Upper lobe of left lung (tissue), 4 donors: ENCODE measurements around the gene TBCK.

ENCODE experiments used
- EP300 ChIP-seq, 4 donors: sonication (generic); formaldehyde crosslinking; IDR thresholded peaks; one replicate each; pipeline ENCODE4 v1.5.1; 2017; ENCODE audit warnings: antibody characterized with exemption in 4 of 4, control low read depth in 2 of 4
- POLR2A ChIP-seq, 4 donors: fragments of 450-650 bp; IDR thresholded peaks; one replicate each; pipeline ENCODE4 v1.5.1; 2016 to 2017; ENCODE audit warnings: antibody characterized with exemption in 4 of 4, mild to moderate bottlenecking in 2 of 4
- POLR2AphosphoS5 ChIP-seq, 2 donors: sonication (generic); formaldehyde crosslinking; IDR thresholded peaks; one replicate each; pipeline ENCODE4 v1.5.1; 2017; ENCODE audit warnings: antibody characterized with exemption in 2 of 2
- TF ChIP-seq, protein P1 (sequence below), 6 experiments: fragments of 450-650 bp in 4 of 6; fragments of 200-600 bp in 2 of 6; sonication (generic) in 2 of 6; IDR thresholded peaks; one replicate each; pipeline ENCODE4 v1.5.1; 2016 to 2019; ENCODE audit warnings: antibody characterized with exemption in 6 of 6

DNA sequence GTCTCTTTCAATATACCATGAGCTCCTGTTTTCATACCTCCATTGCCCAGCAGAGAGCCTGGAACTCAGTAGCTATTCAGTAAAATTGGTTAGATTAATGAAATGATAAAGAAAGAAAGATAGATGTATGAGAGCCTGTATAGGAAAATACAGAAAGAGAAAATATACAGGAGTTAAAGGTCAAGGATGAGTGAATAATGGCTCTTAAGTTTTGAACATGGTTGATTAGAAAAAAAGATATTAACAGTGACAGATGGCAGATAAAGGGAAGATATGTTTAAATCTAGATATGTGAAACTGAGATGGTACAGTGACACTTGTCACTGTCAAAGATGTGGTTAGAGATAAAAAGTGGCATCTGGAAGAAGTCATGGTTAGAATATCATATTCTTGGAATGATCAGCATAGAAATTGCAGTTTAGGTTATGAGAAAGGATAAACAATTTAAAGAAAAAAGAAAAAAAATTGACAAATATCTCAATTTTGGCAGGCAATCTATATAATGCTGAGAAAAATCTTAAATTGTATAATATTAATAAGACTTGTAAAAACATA lies 179.2 kb downstream of the TBCK start:
- TF ChIP-seq, protein P1, sequence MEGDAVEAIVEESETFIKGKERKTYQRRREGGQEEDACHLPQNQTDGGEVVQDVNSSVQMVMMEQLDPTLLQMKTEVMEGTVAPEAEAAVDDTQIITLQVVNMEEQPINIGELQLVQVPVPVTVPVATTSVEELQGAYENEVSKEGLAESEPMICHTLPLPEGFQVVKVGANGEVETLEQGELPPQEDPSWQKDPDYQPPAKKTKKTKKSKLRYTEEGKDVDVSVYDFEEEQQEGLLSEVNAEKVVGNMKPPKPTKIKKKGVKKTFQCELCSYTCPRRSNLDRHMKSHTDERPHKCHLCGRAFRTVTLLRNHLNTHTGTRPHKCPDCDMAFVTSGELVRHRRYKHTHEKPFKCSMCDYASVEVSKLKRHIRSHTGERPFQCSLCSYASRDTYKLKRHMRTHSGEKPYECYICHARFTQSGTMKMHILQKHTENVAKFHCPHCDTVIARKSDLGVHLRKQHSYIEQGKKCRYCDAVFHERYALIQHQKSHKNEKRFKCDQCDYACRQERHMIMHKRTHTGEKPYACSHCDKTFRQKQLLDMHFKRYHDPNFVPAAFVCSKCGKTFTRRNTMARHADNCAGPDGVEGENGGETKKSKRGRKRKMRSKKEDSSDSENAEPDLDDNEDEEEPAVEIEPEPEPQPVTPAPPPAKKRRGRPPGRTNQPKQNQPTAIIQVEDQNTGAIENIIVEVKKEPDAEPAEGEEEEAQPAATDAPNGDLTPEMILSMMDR (IDR thresholded peaks at IDR 0.05), result no peak
- TF ChIP-seq POLR2A (IDR thresholded peaks at IDR 0.05) (no peak), POLR2AphosphoS5 (IDR thresholded peaks at IDR 0.05) (no peak), EP300 (IDR thresholded peaks at IDR 0.05) (no peak)
